Body of pancreas (tissue), 4 donors: ENCODE results near the gene RNF5.

Experiments
- POLR2A ChIP-seq, 3 donors: fragments of 450-650 bp; IDR thresholded peaks; one replicate each; pipeline ENCODE4 v1.6.1; 2016; ENCODE audit warnings: antibody characterized with exemption in 3 of 3, mild to moderate bottlenecking in 2 of 3
- TF ChIP-seq, protein P1 (sequence below), 7 experiments: fragments of 450-650 bp in 4 of 7; fragments of 200-600 bp in 3 of 7; sonication (generic) in 3 of 7; IDR thresholded peaks; one replicate each; pipeline ENCODE4 v1.5.1; 2016 to 2019; ENCODE audit warnings: antibody characterized with exemption in 7 of 7

DNA sequence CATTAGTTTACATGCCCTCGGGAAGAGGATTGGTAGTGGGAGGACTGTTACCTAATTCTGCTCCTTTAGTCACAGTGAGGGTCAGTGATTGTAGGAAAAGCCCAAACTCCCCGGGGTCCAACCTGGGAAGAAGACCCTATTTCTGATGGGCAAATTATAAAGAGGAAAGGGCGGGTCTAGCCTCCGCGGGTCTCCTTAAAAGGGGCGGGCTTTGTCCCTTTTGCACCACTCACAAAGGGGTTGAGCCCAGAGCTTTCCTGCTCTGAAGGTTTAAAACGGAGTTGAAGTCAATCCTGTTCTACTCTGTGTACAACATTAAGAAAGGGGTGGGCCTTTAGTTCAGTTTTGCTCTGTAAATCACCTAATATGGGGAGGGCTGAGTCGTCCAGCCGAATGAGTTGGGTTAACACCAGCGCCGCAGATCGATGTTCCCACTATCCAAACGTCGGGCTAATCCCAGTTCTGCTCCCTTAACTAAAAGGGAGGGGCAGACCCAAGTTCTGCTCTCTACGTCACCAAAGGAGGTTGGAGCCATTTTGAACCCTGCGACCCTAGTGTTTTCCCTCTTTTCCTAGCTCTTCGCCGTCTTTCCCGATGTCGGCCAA lies 920 bp upstream of the RNF5 start:
- TF ChIP-seq POLR2A (IDR thresholded peaks at IDR 0.05), result peak in 2 of 3 donors; percentile 35 to 47
- TF ChIP-seq, protein P1, sequence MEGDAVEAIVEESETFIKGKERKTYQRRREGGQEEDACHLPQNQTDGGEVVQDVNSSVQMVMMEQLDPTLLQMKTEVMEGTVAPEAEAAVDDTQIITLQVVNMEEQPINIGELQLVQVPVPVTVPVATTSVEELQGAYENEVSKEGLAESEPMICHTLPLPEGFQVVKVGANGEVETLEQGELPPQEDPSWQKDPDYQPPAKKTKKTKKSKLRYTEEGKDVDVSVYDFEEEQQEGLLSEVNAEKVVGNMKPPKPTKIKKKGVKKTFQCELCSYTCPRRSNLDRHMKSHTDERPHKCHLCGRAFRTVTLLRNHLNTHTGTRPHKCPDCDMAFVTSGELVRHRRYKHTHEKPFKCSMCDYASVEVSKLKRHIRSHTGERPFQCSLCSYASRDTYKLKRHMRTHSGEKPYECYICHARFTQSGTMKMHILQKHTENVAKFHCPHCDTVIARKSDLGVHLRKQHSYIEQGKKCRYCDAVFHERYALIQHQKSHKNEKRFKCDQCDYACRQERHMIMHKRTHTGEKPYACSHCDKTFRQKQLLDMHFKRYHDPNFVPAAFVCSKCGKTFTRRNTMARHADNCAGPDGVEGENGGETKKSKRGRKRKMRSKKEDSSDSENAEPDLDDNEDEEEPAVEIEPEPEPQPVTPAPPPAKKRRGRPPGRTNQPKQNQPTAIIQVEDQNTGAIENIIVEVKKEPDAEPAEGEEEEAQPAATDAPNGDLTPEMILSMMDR (IDR thresholded peaks at IDR 0.05), result no peak
